Neural progenitor cell (in vitro differentiated cells): Measurements from ENCODE around the gene MYL12A.

Experiments used
- EZH2 ChIP-seq: fragments of 200-600 bp; sonication (generic); IDR thresholded peaks from 2 replicates; pipeline ENCODE4 v1.6.1; 2017; ENCODE audit warnings: antibody characterized with exemption, mild to moderate bottlenecking, moderate library complexity
- EZH2phosphoT487 ChIP-seq: fragments of 200-600 bp; sonication (generic); IDR thresholded peaks from 2 replicates; pipeline ENCODE4 v1.6.1; 2017; ENCODE audit warnings: antibody characterized with exemption
- TF ChIP-seq, protein P1 (sequence below): fragments of 200-600 bp; sonication (generic); IDR thresholded peaks from 2 replicates; pipeline ENCODE4 v1.5.1; 2017; ENCODE audit warnings: antibody characterized with exemption, mild to moderate bottlenecking

DNA sequence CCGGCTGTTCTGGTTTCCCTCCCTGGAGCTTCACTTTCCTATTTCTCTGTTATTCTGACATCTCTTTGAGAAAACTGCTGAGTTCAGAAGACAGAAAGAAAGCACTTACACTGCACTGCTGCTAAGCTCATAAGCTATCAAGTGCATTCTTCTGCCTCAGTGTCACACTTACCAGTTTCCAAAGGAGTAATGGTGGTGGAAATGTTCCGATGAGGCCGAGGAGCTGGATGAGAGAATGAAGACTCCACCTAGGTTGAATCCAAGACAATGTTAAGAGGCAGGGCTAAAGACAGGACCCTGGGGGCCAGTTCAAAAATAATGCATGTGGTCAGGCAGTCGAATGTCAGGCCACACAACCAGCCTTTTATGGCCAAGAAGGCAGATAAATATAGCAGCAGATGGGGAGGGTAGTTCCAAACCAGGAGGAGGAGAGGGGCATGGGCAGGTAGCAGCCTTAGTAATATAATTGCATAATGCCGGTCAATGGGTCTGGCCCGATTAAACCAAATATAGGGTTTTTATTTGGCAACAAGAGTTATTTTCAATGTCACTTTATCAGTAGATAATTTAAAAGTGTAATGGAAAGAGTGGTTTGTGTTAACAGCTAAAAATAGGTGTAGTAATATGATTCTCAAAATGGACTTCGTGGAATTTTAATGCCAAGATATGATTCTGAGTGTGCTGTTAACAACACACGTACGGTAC is 27.8 kb upstream of the MYL12A start, which contains the start of gene MYOM1:
- TF ChIP-seq EZH2phosphoT487, result no peak
- TF ChIP-seq, protein P1, sequence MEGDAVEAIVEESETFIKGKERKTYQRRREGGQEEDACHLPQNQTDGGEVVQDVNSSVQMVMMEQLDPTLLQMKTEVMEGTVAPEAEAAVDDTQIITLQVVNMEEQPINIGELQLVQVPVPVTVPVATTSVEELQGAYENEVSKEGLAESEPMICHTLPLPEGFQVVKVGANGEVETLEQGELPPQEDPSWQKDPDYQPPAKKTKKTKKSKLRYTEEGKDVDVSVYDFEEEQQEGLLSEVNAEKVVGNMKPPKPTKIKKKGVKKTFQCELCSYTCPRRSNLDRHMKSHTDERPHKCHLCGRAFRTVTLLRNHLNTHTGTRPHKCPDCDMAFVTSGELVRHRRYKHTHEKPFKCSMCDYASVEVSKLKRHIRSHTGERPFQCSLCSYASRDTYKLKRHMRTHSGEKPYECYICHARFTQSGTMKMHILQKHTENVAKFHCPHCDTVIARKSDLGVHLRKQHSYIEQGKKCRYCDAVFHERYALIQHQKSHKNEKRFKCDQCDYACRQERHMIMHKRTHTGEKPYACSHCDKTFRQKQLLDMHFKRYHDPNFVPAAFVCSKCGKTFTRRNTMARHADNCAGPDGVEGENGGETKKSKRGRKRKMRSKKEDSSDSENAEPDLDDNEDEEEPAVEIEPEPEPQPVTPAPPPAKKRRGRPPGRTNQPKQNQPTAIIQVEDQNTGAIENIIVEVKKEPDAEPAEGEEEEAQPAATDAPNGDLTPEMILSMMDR, result no peak
- no peak for TF ChIP-seq EZH2
